GM20000 (cell line): Measurements from ENCODE around the gene DEDD2.
A peak's percentile ranks its signal among the peaks of the same experiment; 100 is the strongest.

ENCODE experiments used
- DNase-seq: peaks from one replicate; pipeline ENCODE4 v3.0.0; 2012; ENCODE audit warnings: low spot score
- CTCF ChIP-seq: IDR thresholded peaks from 2 replicates; pipeline ENCODE4 v1.5.1; 2012; ENCODE audit warnings: mild to moderate bottlenecking, control low read depth; ENCODE audit errors: extremely low read depth, missing control alignments

Gene DEDD2

GRCh38 chr19:42246143-42246921 lies 28.9 kb upstream of the DEDD2 start:
- DNase-seq: no peak
- no peak for TF ChIP-seq CTCF

- no peak for TF ChIP-seq CTCF
- no peak for DNase-seq
Observed at GRCh38 chr19:42245231-42245630, 27.8 kb upstream of the DEDD2 start.

- peak; percentile 89 for DNase-seq
- TF ChIP-seq CTCF: peak; percentile 75
Observed at GRCh38 chr19:42244347-42245220, 27.1 kb upstream of the DEDD2 start.

- no peak for TF ChIP-seq CTCF
- peak; percentile 94 for DNase-seq
Observed at GRCh38 chr19:42242512-42243409, 25.3 kb upstream of the DEDD2 start, which contains the start of gene GSK3A. Gene GSK3A (minus strand): TSS chr19:42242602. CDS start chr19:42242465, 137 bp downstream.

- TF ChIP-seq CTCF: no peak
- DNase-seq: no peak
Observed at GRCh38 chr19:42242069-42242511, 24.6 kb upstream of the DEDD2 start.

GRCh38 chr19:42241279-42241678 lies 23.8 kb upstream of the DEDD2 start:
- TF ChIP-seq CTCF: no peak
- no peak for DNase-seq
